HG03575 (cell line): ENCODE results near the gene SPATA31C2.
"Not testable (repeated sequence)": the region's sequence is repeated elsewhere in the genome, so short reads cannot be mapped to it uniquely, and the experiment has no call there.

ENCODE experiments used
- ATAC-seq: cut with Tn5 transposase; IDR thresholded peaks from one replicate; pipeline ENCODE4 v1.9.1; 2021; ENCODE audit not compliant: unreplicated experiment, insufficient number of reproducible peaks, low FRiP score; ENCODE audit errors: extremely low read depth

The SPATA31C2 gene

GRCh38 chr9:88138375-88138774, at the start of gene SPATA31C2:
SPATA31C2 (minus strand) TSS chr9:88138475; CDS start chr9:88138446, 29 bp downstream.
- not testable (repeated sequence) for ATAC-seq

- ATAC-seq, result no peak
These were observed 49.4 kb upstream of the SPATA31C2 start for GRCh38 chr9:88187631-88188030.

GRCh38 chr9:88186495-88187110, 48.3 kb upstream of the SPATA31C2 start:
- no peak for ATAC-seq

- ATAC-seq, result no peak
These were observed 46.7 kb upstream of the SPATA31C2 start for GRCh38 chr9:88184976-88185375.

GRCh38 chr9:88183798-88184495, 45.7 kb upstream of the SPATA31C2 start:
- no peak for ATAC-seq

GRCh38 chr9:88182501-88182900, 44.2 kb upstream of the SPATA31C2 start:
- no peak for ATAC-seq

- no peak for ATAC-seq
These were observed 41.9 kb upstream of the SPATA31C2 start for GRCh38 chr9:88180081-88180765.

- no peak for ATAC-seq
These were observed 40.8 kb upstream of the SPATA31C2 start for GRCh38 chr9:88179062-88179521.

- no peak for ATAC-seq
These were observed 40.4 kb upstream of the SPATA31C2 start for GRCh38 chr9:88178641-88179040.

GRCh38 chr9:88177371-88177770, 39.1 kb upstream of the SPATA31C2 start:
- ATAC-seq, result no peak

- no peak for ATAC-seq
These were observed 36.0 kb upstream of the SPATA31C2 start for GRCh38 chr9:88174324-88174723.

- ATAC-seq, result no peak
These were observed 35.2 kb upstream of the SPATA31C2 start for GRCh38 chr9:88173378-88173999.

GRCh38 chr9:88169700-88170099, 31.4 kb upstream of the SPATA31C2 start:
- ATAC-seq, result no peak

- ATAC-seq, result no peak
These were observed 30.3 kb upstream of the SPATA31C2 start for GRCh38 chr9:88168564-88168963.

- no peak for ATAC-seq
These were observed 28.4 kb upstream of the SPATA31C2 start for GRCh38 chr9:88166660-88167059.

GRCh38 chr9:88164850-88165249, 26.6 kb upstream of the SPATA31C2 start:
- no peak for ATAC-seq

- ATAC-seq, result no peak
These were observed 22.9 kb upstream of the SPATA31C2 start for GRCh38 chr9:88161144-88161543.

- ATAC-seq, result no peak
These were observed 5.8 kb upstream of the SPATA31C2 start for GRCh38 chr9:88143957-88144625.

- no peak for ATAC-seq
These were observed 4.9 kb upstream of the SPATA31C2 start for GRCh38 chr9:88143179-88143578.
